Esophagus (tissue), 2 donors: Measurements from ENCODE around the gene UBR2. TPM values are rescaled to one million over a fixed set of nuclear protein-coding genes. Genes with fewer than 3 reads are reported as not detected.
"Not testable (repeated sequence)": the region's sequence is repeated elsewhere in the genome, so short reads cannot be mapped to it uniquely, and the experiment has no call there.

ENCODE experiments used
- H3K27ac ChIP-seq, 2 donors: one replicate each; pipeline ENCODE4 v1.5.1; 2013; ENCODE audit warnings: low read depth in 2 of 2, mild to moderate bottlenecking in 2 of 2, inconsistent platforms in 1 of 2, low read length in 1 of 2, moderate library complexity in 1 of 2
- H3K27me3 ChIP-seq, 2 donors: one replicate each; pipeline ENCODE4 v1.6.1; 2013; ENCODE audit warnings: low read length in 2 of 2, control low read depth in 1 of 2, mild to moderate bottlenecking in 1 of 2; ENCODE audit not compliant: insufficient read depth in 2 of 2, control insufficient read depth in 1 of 2
- H3K36me3 ChIP-seq, 2 donors: one replicate each; pipeline ENCODE4 v1.6.1; 2013; ENCODE audit warnings: low read length in 1 of 2; ENCODE audit not compliant: control insufficient read depth in 2 of 2, insufficient read depth in 2 of 2
- H3K4me1 ChIP-seq, 2 donors: one replicate each; pipeline ENCODE4 v1.6.1; 2013; ENCODE audit warnings: low read length in 1 of 2; ENCODE audit not compliant: control insufficient read depth in 2 of 2, insufficient read depth in 2 of 2
- H3K4me3 ChIP-seq, 2 donors: one replicate each; pipeline ENCODE4 v1.5.1; 2013; ENCODE audit warnings: low read length in 2 of 2, mild to moderate bottlenecking in 2 of 2, low read depth in 1 of 2, moderate library complexity in 1 of 2
- H3K9me3 ChIP-seq, 2 donors: one replicate each; pipeline ENCODE4 v1.6.1; 2013; ENCODE audit warnings: mild to moderate bottlenecking in 2 of 2, low read depth in 1 of 2, low read length in 1 of 2, moderate library complexity in 1 of 2; ENCODE audit not compliant: control insufficient read depth in 2 of 2, insufficient read depth in 1 of 2
- WGBS, 2 donors: extraction: QIAGEN DNeasy Blood & Tissue Kit; methylation state at CpG; one replicate each; pipeline ENCODE4 v1.1.7; 2013; 5-methylcytosine and 5-hydroxymethylcytosine counted together
- polyA plus RNA-seq, 2 donors: library from polyadenylated mRNA; stranded (reverse); fragments of 200-250 nt; gene quantifications; one replicate each; pipeline ENCODE4 v1.2.3, GENCODE V29; 2013
- donor health status: healthy with polysubstance abuse.
- donor health status: Bipolar disorder and iron deficiency.

UBR2 gene
- polyA plus RNA-seq, 2 donors: 5.5 to 7.7 TPM

GRCh38 chr6:42566614-42567208 lies 2.9 kb downstream of the UBR2 start:
- H3K9me3 ChIP-seq: no peaks in the 10 kb centered on the region
- no peak overlapping the region for H3K27ac ChIP-seq
- H3K27me3 ChIP-seq: no peaks in the 10 kb centered on the region
- no peak overlapping the region for H3K4me3 ChIP-seq
- H3K36me3 ChIP-seq: no peaks in the 10 kb centered on the region
- 71 to 74% methylated on average over 5 of the region's 5 CpGs for WGBS, 2 donors
- H3K4me1 ChIP-seq: no peaks in the 10 kb centered on the region

DNA sequence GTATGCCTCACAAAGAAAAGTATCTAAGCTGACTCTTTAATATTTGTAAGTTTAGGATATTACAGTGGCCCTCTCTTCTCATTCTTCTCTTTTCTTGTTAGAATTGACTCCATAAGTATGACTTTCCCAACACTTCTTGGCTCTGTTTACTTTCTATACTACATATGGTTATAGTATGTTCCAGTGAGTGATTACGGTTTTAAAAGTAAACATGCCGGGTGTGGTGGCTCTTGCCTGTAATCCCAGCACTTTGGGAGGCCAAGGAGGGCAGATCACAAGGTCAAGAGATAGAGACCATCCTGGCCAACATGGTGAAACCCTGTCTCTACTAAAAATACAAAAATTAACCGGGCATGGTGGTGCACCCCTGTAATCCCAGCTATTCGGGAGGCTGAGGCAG lies 3.4 kb downstream of the UBR2 start:
- H3K36me3 ChIP-seq, H3K27ac ChIP-seq, H3K4me1 ChIP-seq, H3K4me3 ChIP-seq, H3K27me3 ChIP-seq, H3K9me3 ChIP-seq: not testable (repeated sequence)
- WGBS, 2 donors: 73 to 78% methylated on average over 4 of the region's 4 CpGs

GRCh38 chr6:42569102-42570028 lies 5.5 kb downstream of the UBR2 start:
- H3K27me3 ChIP-seq: no peaks in the 10 kb centered on the region

DNA sequence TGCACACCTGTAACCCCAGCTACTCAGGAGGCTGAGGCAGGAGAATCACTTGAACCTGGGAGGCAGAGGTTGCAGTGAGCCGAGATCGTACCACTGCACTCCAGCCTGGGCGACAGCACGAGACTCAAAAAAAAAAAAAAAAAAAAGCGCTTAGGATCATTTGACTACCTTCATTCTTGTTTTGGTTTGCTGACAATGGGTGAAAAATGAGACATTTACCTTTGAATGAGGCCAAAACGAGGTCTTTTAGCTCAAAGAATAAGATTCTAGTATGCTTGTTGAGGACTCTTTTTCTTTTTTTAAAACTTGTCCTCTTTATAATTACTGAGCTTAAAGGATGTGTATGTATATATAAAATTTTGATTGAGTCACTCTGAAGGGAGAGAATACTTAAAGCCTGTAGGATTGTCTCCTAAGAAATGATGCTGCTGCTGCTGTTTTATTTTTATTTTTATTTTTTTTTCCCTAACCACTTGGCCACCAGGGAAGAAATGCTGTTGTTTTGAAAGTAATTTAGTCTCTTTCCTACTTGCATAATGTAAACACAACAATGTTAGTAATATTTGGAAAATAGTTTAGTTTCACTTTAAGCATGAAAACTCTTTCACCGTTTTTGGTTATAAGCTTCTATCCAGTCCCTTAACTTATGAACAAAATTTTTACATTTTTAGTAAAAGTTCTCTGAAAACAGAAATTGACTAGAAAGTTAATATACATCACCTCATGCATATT lies 7.9 kb downstream of the UBR2 start:
- Histone ChIP-seq H3K4me3 (no peak overlapping the region), H3K36me3 (no peaks in the 10 kb centered on the region), H3K27me3 (no peaks in the 10 kb centered on the region), H3K4me1 (peaks cover 0 to 2% of the 10 kb centered on the region in 2 donors), H3K9me3 (no peaks in the 10 kb centered on the region), H3K27ac (no peak overlapping the region)
- WGBS, 2 donors: 73 to 76% methylated on average over 7 of the region's 7 CpGs

More at GRCh38 chr6:42569102-42570028, 5.5 kb downstream of the UBR2 start:
- Histone ChIP-seq H3K36me3 (no peaks in the 10 kb centered on the region), H3K9me3 (no peaks in the 10 kb centered on the region), H3K27ac (no peak overlapping the region), H3K4me1 (peaks cover 0 to 2% of the 10 kb centered on the region in 2 donors), H3K4me3 (no peak overlapping the region)

DNA sequence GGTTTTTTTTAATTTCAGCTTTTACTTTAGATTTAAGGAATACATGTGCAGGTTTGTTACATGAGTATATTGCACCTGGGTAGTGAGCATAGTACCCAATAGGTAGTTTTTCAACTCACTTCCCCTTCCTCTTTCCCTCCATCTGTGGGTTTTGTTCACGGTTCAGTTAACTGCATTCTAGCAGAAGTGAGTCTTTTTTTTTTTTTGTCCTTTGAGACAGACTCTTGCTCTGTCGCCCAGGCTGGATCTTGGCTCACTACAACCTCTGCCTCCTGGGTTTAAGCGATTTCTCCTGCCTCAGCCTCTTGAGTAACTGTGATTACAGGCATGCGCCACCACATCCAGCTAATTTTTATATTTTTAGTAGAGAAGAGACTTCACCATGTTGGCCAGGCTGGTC lies 8.7 kb downstream of the UBR2 start:
- Histone ChIP-seq H3K27ac (no peak overlapping the region), H3K27me3 (no peaks in the 10 kb centered on the region), H3K36me3 (no peaks in the 10 kb centered on the region), H3K4me1 (peaks cover 0 to 2% of the 10 kb centered on the region in 2 donors), H3K4me3 (no peak overlapping the region), H3K9me3 (no peaks in the 10 kb centered on the region)
- WGBS, 2 donors: 47 to 57% methylated on average over 4 of the region's 4 CpGs

- H3K4me1 ChIP-seq, H3K4me3 ChIP-seq, H3K36me3 ChIP-seq, H3K27ac ChIP-seq, H3K9me3 ChIP-seq, H3K27me3 ChIP-seq: not testable (repeated sequence)
- WGBS, 2 donors: 94% methylated on average over 7 of the region's 7 CpGs
Measured at GRCh38 chr6:42576538-42576937, 12.7 kb downstream of the UBR2 start.

- no peak overlapping the region for H3K27ac ChIP-seq
- H3K27me3 ChIP-seq: no peaks in the 10 kb centered on the region
- H3K4me3 ChIP-seq: no peak overlapping the region
- 92% methylated on average over 2 of the region's 2 CpGs for WGBS, 2 donors
- no peaks in the 10 kb centered on the region for H3K9me3 ChIP-seq
- peaks cover 0 to 2% of the 10 kb centered on the region in 2 donors for H3K36me3 ChIP-seq
- H3K4me1 ChIP-seq: no peaks in the 10 kb centered on the region
Measured at GRCh38 chr6:42598300-42598699, 34.5 kb downstream of the UBR2 start.

DNA sequence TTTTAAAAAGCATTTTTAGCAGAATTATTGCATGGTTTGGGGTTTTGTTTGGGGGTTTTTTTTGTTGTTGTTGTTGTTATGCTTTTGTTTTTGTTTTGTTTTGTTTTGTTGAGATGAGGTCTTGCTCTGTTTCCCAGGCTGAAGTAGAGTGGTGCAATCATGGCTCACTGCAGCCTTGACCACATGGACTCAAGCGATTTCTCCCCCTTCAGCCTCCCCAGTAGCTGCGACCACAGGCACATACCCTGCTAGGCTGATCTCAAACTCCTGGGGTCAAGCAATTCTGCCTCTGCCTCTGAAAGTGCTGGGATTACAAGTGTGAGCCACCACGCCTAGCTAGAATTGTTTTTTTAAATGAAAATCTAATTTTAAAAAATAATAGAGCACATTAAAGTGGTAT lies 35.7 kb downstream of the UBR2 start:
- Histone ChIP-seq H3K9me3 (no peaks in the 10 kb centered on the region), H3K4me3 (no peak overlapping the region), H3K27me3 (no peaks in the 10 kb centered on the region), H3K36me3 (peaks cover 0 to 2% of the 10 kb centered on the region in 2 donors), H3K4me1 (no peaks in the 10 kb centered on the region), H3K27ac (no peak overlapping the region)
- 92 to 93% methylated on average over 3 of the region's 3 CpGs for WGBS, 2 donors

DNA sequence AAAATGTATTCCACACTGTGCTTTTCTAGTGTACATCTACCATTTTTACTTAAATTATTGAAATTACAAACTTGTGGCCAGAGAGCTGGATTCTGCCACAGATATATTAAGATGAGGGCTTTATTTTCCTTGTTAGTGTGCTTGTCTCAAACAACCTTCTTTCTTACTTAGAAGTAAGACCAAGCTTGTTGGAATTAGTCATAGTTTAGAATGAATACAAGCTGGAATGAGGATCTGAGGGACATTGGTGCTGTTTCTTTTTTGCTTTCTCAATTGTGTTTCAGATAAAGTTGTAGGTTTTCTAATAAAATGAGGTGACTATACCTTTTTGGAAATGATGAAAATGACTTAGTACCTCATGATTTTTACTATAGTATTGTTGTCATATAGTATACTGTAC lies 40.3 kb downstream of the UBR2 start:
- no peaks in the 10 kb centered on the region for H3K27me3 ChIP-seq
- H3K4me3 ChIP-seq: no peak overlapping the region
- H3K4me1 ChIP-seq: no peaks in the 10 kb centered on the region
- H3K36me3 ChIP-seq: no peaks in the 10 kb centered on the region
- no peaks in the 10 kb centered on the region for H3K9me3 ChIP-seq
- H3K27ac ChIP-seq: no peak overlapping the region
